ENCODE data around the gene KMT2C. TPM values are rescaled to one million over a fixed set of nuclear protein-coding genes. Genes with fewer than 3 reads are reported as not detected.

Gene KMT2C
- total and polyA plus RNA-seq, 2 of the 8 experiments (the other 6 are each of a cell fraction or from before 2014, with no cell fraction given): 9.1 to 40.8 TPM

DNA sequence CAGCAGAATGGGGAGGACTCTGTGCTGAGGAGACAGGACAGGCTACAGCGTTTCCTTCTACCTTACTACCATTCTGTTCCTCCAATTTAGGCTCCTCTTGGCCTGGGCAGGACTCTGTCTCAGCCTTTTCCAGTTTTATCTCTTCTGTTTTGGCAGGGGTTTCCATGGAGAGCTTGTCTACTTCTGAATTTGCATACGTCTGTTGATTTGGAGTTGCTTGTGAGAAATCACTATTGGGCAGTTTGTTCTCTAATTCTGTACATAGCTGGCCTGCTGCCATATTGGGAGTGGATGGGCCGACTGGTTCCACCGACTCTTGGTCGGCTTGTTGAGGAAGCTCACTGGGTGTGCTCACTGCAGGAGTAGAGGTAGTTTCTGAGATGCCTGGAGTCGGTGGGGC, 273.5 kb downstream of the KMT2C start:
- POLR2A ChIA-PET (ENCODE audit: partially characterized antibody): no interaction called here
- TF ChIP-seq CHD1 (IDR thresholded peaks at IDR 0.05; ENCODE audit: low read depth, low read length): no peak
- TF ChIP-seq, protein P1, sequence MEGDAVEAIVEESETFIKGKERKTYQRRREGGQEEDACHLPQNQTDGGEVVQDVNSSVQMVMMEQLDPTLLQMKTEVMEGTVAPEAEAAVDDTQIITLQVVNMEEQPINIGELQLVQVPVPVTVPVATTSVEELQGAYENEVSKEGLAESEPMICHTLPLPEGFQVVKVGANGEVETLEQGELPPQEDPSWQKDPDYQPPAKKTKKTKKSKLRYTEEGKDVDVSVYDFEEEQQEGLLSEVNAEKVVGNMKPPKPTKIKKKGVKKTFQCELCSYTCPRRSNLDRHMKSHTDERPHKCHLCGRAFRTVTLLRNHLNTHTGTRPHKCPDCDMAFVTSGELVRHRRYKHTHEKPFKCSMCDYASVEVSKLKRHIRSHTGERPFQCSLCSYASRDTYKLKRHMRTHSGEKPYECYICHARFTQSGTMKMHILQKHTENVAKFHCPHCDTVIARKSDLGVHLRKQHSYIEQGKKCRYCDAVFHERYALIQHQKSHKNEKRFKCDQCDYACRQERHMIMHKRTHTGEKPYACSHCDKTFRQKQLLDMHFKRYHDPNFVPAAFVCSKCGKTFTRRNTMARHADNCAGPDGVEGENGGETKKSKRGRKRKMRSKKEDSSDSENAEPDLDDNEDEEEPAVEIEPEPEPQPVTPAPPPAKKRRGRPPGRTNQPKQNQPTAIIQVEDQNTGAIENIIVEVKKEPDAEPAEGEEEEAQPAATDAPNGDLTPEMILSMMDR (IDR thresholded peaks at IDR 0.05; ENCODE audit: control extremely low read depth in 1 of 3, insufficient read depth in 1 of 3, low read depth in 1 of 3, low read length in 3 of 3): no peak
- TF ChIP-seq, protein P2, sequence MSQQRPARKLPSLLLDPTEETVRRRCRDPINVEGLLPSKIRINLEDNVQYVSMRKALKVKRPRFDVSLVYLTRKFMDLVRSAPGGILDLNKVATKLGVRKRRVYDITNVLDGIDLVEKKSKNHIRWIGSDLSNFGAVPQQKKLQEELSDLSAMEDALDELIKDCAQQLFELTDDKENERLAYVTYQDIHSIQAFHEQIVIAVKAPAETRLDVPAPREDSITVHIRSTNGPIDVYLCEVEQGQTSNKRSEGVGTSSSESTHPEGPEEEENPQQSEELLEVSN (IDR thresholded peaks at IDR 0.05): no peak
- no peak for TF ChIP-seq NANOG (IDR thresholded peaks at IDR 0.05; ENCODE audit: insufficient read depth, low read depth, low read length, poor library complexity, severe bottlenecking)
- no peak for TF ChIP-seq NRF1 (IDR thresholded peaks at IDR 0.05; ENCODE audit: low read depth, low read length)
- no peak for TF ChIP-seq EZH2 (IDR thresholded peaks at IDR 0.05; ENCODE audit: low read depth, low read length, severe bottlenecking)
- FAIRE-seq: no peak

More for the DNA sequence above, 273.5 kb downstream of the KMT2C start:
- H3K23ac ChIP-seq (ENCODE audit: insufficient read length): no peak overlapping the region
- H4K20me1 ChIP-seq (replicated peaks in 1 of 2; ENCODE audit: control insufficient read depth in 1 of 2, insufficient read depth in 2 of 2, low read length in 2 of 2): peaks cover 1 to 4% of the 10 kb centered on the region in 2 experiments
- H3K4me1 ChIP-seq (replicated peaks in 1 of 4; ENCODE audit: control insufficient read depth in 3 of 4, insufficient read depth in 4 of 4, low read length in 3 of 4): no peaks in the 10 kb centered on the region
- H3K4me3 ChIP-seq (ENCODE audit: extremely low read depth in 1 of 4, insufficient read depth in 2 of 4, low read depth in 3 of 4, low read length in 4 of 4): no peak overlapping the region
- H3K9ac ChIP-seq (replicated peaks in 1 of 4; ENCODE audit: extremely low read depth in 1 of 4, low read depth in 3 of 4, low read length in 3 of 4): no peak overlapping the region
- H2BK15ac ChIP-seq (ENCODE audit: low read length): no peak overlapping the region
- H3K36me3 ChIP-seq (ENCODE audit: control insufficient read depth in 2 of 4, insufficient read depth in 4 of 4, low read length in 3 of 4): peaks cover 11 to 60% (median 25%) of the 10 kb centered on the region in 4 experiments; a peak in 7 of 8 replicates
- H3K79me1 ChIP-seq (ENCODE audit: low read depth, low read length): no peaks in the 10 kb centered on the region
- H4K5ac ChIP-seq (ENCODE audit: insufficient read length, low read depth, low read length): no peak overlapping the region
- H2BK5ac ChIP-seq (ENCODE audit: low read depth, low read length): no peak overlapping the region
- WGBS, 2 experiments (ENCODE audit: extremely low coverage in 1 of 2, insufficient coverage in 1 of 2, insufficient read length in 1 of 2, insufficient replicate concordance in 2 of 2, low coverage in 1 of 2, low lambda C conversion rate in 2 of 2, missing lambda C conversion rate in 1 of 2): 85% methylated on average over 6 of the region's 6 CpGs; no CpG with 5 or more reads in 1 of the 2 experiments
- no peak for DNase-seq (ENCODE audit: low read depth in 1 of 2, low spot score in 2 of 2)
- no peak overlapping the region for H3K18ac ChIP-seq (ENCODE audit: extremely low read depth, low read length)
- H3K27ac ChIP-seq (ENCODE audit: low read depth, low read length): no peak overlapping the region
- H2AK5ac ChIP-seq (ENCODE audit: low read depth, low read length): no peak overlapping the region
- no peaks in the 10 kb centered on the region for H3K79me2 ChIP-seq (ENCODE audit: control insufficient read depth in 1 of 2, insufficient read depth in 2 of 2, low read length in 2 of 2)
- no peak overlapping the region for H2BK20ac ChIP-seq (ENCODE audit: low read length)
- CTCF ChIA-PET (ENCODE audit: partially characterized antibody): interaction anchor here (2.4 kb wide), 1 partner anchor 18 kb away, joined by 6 read pairs; no protein-coding TSS in a partner anchor
- H3K23me2 ChIP-seq (ENCODE audit: low read depth, low read length): no peaks in the 10 kb centered on the region
- H3K9me3 ChIP-seq (ENCODE audit: insufficient read depth in 2 of 2, low read depth in 1 of 2, low read length in 1 of 2): no peaks in the 10 kb centered on the region
- no peaks in the 10 kb centered on the region for H3K27me3 ChIP-seq (replicated peaks in 1 of 4; ENCODE audit: control insufficient read depth in 3 of 4, extremely low read depth in 1 of 4, insufficient read depth in 3 of 4, low read length in 3 of 4)
- H3K4ac ChIP-seq (replicated peaks; ENCODE audit: insufficient read length, low read depth, low read length): no peak overlapping the region
- H3K14ac ChIP-seq (ENCODE audit: insufficient read length): no peak overlapping the region
- no peak overlapping the region for H2BK12ac ChIP-seq (ENCODE audit: low read depth, low read length)
- no peak overlapping the region for H2AFZ ChIP-seq (ENCODE audit: low read length)
- no peak overlapping the region for H2BK120ac ChIP-seq (replicated peaks; ENCODE audit: low read depth, low read length)
- no peak overlapping the region for H3K56ac ChIP-seq (replicated peaks; ENCODE audit: insufficient read length, low read depth, low read length)
- no peak overlapping the region for H4K91ac ChIP-seq (replicated peaks; ENCODE audit: insufficient read length, low read length)
- no peak overlapping the region for H4K8ac ChIP-seq (ENCODE audit: extremely low read depth, insufficient read depth, low read length)
- no peak overlapping the region for H3K4me2 ChIP-seq (ENCODE audit: insufficient read depth in 1 of 2, low read depth in 2 of 2, low read length in 2 of 2)

Measured in H1 (cell line).